ENCODE results near the gene CDH16. TPM values are rescaled to one million over a fixed set of nuclear protein-coding genes. Genes with fewer than 3 reads are reported as not detected.

CDH16 gene
- total and polyA plus RNA-seq, 2 donors (not counting 1 experiment from before 2014, with no cell fraction given) = not detected

DNA sequence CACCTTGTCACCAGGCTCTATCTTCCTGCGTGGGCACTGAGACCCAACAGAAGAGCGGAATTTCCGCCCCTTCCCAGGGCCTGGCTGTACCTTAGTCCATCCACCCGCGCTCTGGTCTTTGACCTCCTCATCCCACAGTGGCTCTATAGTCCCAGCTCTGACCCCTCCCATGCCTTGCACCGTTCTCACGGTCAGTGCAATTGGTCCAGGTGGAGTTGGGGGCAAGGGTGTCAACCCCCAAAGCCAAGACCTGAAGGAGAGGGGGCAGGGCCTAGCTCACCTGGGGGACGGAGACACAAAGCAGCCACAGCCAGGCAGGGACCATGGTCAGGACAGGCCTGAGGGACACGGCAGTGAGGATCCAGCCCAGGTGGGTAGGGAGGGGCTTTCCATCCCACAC, 944 bp downstream of the CDH16 start:
- TF ChIP-seq EZH2 (IDR thresholded peaks at IDR 0.05; ENCODE audit: low read length, missing control alignments) = no peak
- H3K4me2 ChIP-seq (ENCODE audit: extremely low read depth, insufficient read depth, low read length) = no peak overlapping the region
- H2AFZ ChIP-seq (ENCODE audit: low read length) = no peak overlapping the region
- no peak overlapping the region for H3K4me3 ChIP-seq (replicated peaks in 1 of 4; ENCODE audit: control extremely low read depth in 1 of 4, insufficient read depth in 1 of 4, low read depth in 3 of 4, low read length in 4 of 4)
- H3K27ac ChIP-seq (ENCODE audit: insufficient read depth, low read length) = no peak overlapping the region
- H3K27me3 ChIP-seq (ENCODE audit: control insufficient read depth, insufficient read depth, low read length) = peaks cover 6% of the 10 kb centered on the region
- no peak overlapping the region for H3K9ac ChIP-seq (ENCODE audit: insufficient read depth, low read length)
- H3K79me2 ChIP-seq (ENCODE audit: control insufficient read depth, insufficient read depth, low read length) = no peaks in the 10 kb centered on the region
- no peaks in the 10 kb centered on the region for H3K4me1 ChIP-seq (ENCODE audit: control insufficient read depth, extremely low read depth, insufficient read depth, low read length)
- no peak for DNase-seq (ENCODE audit: low read depth in 2 of 2)
- peaks cover 3% of the 10 kb centered on the region for H3K36me3 ChIP-seq (ENCODE audit: control insufficient read depth, insufficient read depth, low read length)
- H4K20me1 ChIP-seq (ENCODE audit: control insufficient read depth, extremely low read depth, insufficient read depth, low read length) = no peaks in the 10 kb centered on the region
- H3K9me3 ChIP-seq (ENCODE audit: control insufficient read depth, insufficient read depth, low read depth, low read length) = no peaks in the 10 kb centered on the region

DNA sequence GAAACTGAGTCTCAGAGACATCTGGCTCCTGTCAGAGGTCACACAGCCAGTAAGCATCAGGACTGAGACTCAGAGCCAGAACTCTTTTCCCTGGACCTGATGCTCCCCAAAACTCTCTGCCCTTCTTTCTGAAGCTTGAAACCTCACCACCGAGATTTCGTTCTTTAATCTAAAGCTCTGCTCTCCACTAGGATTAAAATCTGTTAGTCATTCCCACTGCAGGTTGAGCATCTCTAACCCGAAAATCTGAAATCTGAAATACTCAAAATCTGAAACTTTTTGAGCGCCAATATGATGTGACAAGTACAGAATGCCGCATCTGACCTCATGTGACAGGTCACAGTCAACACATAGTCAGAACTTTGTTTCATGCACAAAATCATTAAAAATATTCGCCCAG, 2.2 kb downstream of the CDH16 start:
- no peak for TF ChIP-seq EZH2 (IDR thresholded peaks at IDR 0.05; ENCODE audit: low read length, missing control alignments)
- TF ChIP-seq, protein P1, sequence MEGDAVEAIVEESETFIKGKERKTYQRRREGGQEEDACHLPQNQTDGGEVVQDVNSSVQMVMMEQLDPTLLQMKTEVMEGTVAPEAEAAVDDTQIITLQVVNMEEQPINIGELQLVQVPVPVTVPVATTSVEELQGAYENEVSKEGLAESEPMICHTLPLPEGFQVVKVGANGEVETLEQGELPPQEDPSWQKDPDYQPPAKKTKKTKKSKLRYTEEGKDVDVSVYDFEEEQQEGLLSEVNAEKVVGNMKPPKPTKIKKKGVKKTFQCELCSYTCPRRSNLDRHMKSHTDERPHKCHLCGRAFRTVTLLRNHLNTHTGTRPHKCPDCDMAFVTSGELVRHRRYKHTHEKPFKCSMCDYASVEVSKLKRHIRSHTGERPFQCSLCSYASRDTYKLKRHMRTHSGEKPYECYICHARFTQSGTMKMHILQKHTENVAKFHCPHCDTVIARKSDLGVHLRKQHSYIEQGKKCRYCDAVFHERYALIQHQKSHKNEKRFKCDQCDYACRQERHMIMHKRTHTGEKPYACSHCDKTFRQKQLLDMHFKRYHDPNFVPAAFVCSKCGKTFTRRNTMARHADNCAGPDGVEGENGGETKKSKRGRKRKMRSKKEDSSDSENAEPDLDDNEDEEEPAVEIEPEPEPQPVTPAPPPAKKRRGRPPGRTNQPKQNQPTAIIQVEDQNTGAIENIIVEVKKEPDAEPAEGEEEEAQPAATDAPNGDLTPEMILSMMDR (conservative IDR thresholded peaks at IDR 0.05 in 1 of 2, IDR thresholded peaks at IDR 0.05 in 1 of 2; ENCODE audit: low read depth in 1 of 2, low read length in 2 of 2) = no peak
- Histone ChIP-seq H3K27me3 (ENCODE audit: control insufficient read depth, insufficient read depth, low read length) (peaks cover 6% of the 10 kb centered on the region), H4K20me1 (ENCODE audit: control insufficient read depth, extremely low read depth, insufficient read depth, low read length) (no peaks in the 10 kb centered on the region), H3K27ac (ENCODE audit: insufficient read depth, low read length) (no peak overlapping the region), H3K79me2 (ENCODE audit: control insufficient read depth, insufficient read depth, low read length) (no peaks in the 10 kb centered on the region), H2AFZ (ENCODE audit: low read length) (no peak overlapping the region), H3K36me3 (ENCODE audit: control insufficient read depth, insufficient read depth, low read length) (no peaks in the 10 kb centered on the region), H3K4me3 (replicated peaks in 1 of 4; ENCODE audit: control extremely low read depth in 1 of 4, insufficient read depth in 1 of 4, low read depth in 3 of 4, low read length in 4 of 4) (no peak overlapping the region), H3K9ac (ENCODE audit: insufficient read depth, low read length) (no peak overlapping the region), H3K9me3 (ENCODE audit: control insufficient read depth, insufficient read depth, low read depth, low read length) (no peaks in the 10 kb centered on the region), H3K4me2 (ENCODE audit: extremely low read depth, insufficient read depth, low read length) (no peak overlapping the region), H3K4me1 (ENCODE audit: control insufficient read depth, extremely low read depth, insufficient read depth, low read length) (no peaks in the 10 kb centered on the region)
- DNase-seq (ENCODE audit: low read depth in 2 of 2) = no peak

DNA sequence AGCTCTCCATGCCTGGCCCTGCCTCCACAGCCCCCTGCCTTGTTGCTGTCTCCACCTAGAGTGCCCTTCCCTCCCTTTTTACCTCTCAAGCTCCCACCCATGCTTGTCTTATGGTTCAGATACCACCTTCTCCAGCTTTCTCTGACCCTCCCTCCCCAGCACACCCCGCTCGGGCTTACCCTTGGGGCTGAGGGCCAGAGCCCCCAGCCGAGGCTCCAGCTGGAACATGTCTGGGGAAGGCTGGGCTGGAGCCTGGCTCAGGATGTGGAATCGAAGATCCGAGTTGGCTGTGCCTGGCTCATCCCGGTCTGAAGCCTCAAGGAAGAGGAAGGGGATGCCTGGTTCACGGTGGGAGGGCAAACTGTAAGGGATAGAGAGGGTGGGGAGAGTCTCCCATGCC, 3.6 kb downstream of the CDH16 start:
- H3K4me2 ChIP-seq (ENCODE audit: extremely low read depth, insufficient read depth, low read length) = no peak overlapping the region
- H2AFZ ChIP-seq (ENCODE audit: low read length) = no peak overlapping the region
- no peak overlapping the region for H3K4me3 ChIP-seq (replicated peaks in 1 of 4; ENCODE audit: control extremely low read depth in 1 of 4, insufficient read depth in 1 of 4, low read depth in 3 of 4, low read length in 4 of 4)
- no peak overlapping the region for H3K9ac ChIP-seq (ENCODE audit: insufficient read depth, low read length)
- H3K4me1 ChIP-seq (ENCODE audit: control insufficient read depth, extremely low read depth, insufficient read depth, low read length) = no peaks in the 10 kb centered on the region
- TF ChIP-seq EZH2 (IDR thresholded peaks at IDR 0.05; ENCODE audit: low read length, missing control alignments) = no peak
- TF ChIP-seq, protein P1 (conservative IDR thresholded peaks at IDR 0.05 in 1 of 2, IDR thresholded peaks at IDR 0.05 in 1 of 2; ENCODE audit: low read depth in 1 of 2, low read length in 2 of 2) = no peak
- no peaks in the 10 kb centered on the region for H3K79me2 ChIP-seq (ENCODE audit: control insufficient read depth, insufficient read depth, low read length)
- no peak overlapping the region for H3K27ac ChIP-seq (ENCODE audit: insufficient read depth, low read length)
- peaks cover 6% of the 10 kb centered on the region for H3K27me3 ChIP-seq (ENCODE audit: control insufficient read depth, insufficient read depth, low read length)
- H4K20me1 ChIP-seq (ENCODE audit: control insufficient read depth, extremely low read depth, insufficient read depth, low read length) = no peaks in the 10 kb centered on the region
- H3K36me3 ChIP-seq (ENCODE audit: control insufficient read depth, insufficient read depth, low read length) = no peaks in the 10 kb centered on the region
- DNase-seq (ENCODE audit: low read depth in 2 of 2) = no peak
- H3K9me3 ChIP-seq (ENCODE audit: control insufficient read depth, insufficient read depth, low read depth, low read length) = no peaks in the 10 kb centered on the region

All from fibroblast of lung (primary cell).